ENCODE measurements around the gene ROBO2.

The ROBO2 gene

DNA sequence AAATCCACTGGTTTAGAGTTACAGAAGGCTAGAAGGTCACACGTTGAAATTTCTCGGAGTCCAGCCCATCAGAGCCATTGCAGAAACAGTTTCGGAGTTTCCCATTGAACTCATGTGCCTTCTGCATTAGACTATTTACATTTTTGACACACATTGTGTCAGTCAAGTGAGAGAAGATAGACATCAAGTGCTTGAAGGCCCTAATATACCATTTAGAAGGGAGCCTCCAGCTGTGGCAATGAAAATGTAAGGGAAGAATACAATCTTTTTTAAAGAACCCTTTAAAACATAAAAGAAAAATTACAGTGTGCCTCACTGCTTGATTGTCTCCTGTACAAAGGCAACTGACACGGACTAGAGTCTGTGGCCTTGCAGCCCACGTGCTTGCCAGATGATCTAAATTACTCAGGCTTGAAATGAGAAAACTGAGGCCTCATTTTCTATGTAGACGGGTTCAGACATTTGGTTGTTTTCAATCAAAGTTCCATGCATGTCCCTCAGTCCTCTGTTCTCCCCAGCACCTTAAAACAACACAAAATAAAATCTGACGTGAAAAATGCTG, 650.5 kb downstream of the ROBO2 start:
- no peak for DNase-seq (ENCODE audit: low spot score)

DNA sequence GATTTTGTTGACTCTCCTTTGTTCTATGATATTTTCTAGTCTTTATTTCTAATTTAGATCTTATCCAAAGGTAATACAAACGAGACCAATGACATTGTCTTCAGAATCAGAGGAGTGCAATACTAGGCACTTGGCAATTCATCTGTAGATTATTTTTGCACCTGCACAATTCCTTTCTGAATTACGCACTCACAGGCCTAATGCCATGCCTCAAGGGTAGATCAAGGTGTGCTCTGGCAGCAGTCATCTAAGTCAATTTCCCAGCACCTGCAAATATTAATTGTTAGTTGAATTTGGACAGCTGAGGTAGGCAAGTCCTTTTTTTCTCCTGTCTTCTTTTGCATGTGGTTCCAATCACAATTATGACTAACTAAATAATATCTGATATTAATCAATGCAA, 653.2 kb downstream of the ROBO2 start:
- no peak for DNase-seq (ENCODE audit: low spot score)

DNA sequence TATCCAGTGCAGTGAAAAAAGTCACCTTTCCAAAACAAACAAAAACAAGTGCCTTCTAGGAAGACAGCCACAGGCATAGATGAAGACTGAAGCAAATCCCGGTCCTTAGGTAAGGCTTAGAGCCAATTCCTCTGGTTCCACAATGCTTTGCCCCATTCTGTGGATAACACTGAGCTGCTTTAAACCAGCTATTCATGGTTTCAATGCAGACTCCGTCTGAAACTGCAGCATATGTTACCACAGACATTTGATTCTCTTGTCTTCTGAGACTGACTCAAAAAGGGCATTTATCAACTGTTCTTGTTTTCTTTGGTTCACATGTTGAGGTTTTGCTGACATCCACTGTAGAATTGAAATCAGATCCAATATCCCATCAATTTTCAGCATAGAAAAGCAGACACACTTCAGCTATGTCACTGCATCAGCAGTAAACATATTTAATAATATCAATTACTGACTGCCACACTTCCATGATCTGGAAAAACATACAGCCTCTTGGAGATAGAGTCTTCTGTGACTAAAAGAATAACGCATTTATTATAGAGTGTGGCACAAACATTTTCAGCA, 659.3 kb downstream of the ROBO2 start:
- DNase-seq (ENCODE audit: low spot score), result peak; percentile 41

Measured in pons (tissue), 1 donor.